Measurements from ENCODE around the gene SLC36A1.

- TF ChIP-seq EZH2phosphoT487 (IDR thresholded peaks at IDR 0.05; ENCODE audit: insufficient read depth, low read depth) (no peak), EZH2 (IDR thresholded peaks at IDR 0.05; ENCODE audit: insufficient read depth, poor library complexity, severe bottlenecking) (no peak)
Measured at GRCh38 chr5:151528996-151529395, 81.6 kb downstream of the SLC36A1 start.

All from GM23248 (cell line).